Common myeloid progenitor, CD34-positive (primary cell): ENCODE results near the gene ZSCAN20.

Source experiments
- CTCF ChIA-PET: fragments of 350-600 bp; sonication (Branson Sonifier 250); formaldehyde crosslinking; loops from one replicate; lab custom pipeline; 2021; ENCODE audit warnings: antibody characterized with exemption; lab: Charles Lee
- POLR2A ChIA-PET: fragments of 350-600 bp; sonication (Branson Sonifier 250); formaldehyde crosslinking; loops from one replicate; lab custom pipeline; 2021; ENCODE audit warnings: antibody characterized with exemption; lab: Charles Lee
- DNase-seq, 3 donors: peaks; one replicate each; pipeline versions ENCODE4 v3.0.0 to v3.0.0-alpha.2; 2013
- H3K27ac ChIP-seq, 2 experiments: 1 replicate in 1 of 2; 2 replicates in 1 of 2; pipeline ENCODE4 v1.7.0; 2013; ENCODE audit warnings: inconsistent platforms in 2 of 2, low read length in 2 of 2, mild to moderate bottlenecking in 2 of 2, low read depth in 1 of 2, moderate library complexity in 1 of 2; ENCODE audit not compliant: severe bottlenecking in 2 of 2, insufficient read depth in 1 of 2, poor library complexity in 1 of 2
- H3K27me3 ChIP-seq, 5 experiments: replicated peaks in 2 of 5; 1 replicate in 3 of 5; 2 replicates in 2 of 5; pipeline versions ENCODE4 v1.6.1 to v1.7.0; 2013; ENCODE audit warnings: low read length in 4 of 5, mild to moderate bottlenecking in 2 of 5, moderate library complexity in 2 of 5, inconsistent platforms in 1 of 5; ENCODE audit not compliant: insufficient read depth in 5 of 5, control insufficient read depth in 4 of 5
- H3K36me3 ChIP-seq, 4 experiments: 1 replicate in 2 of 4; 2 replicates in 2 of 4; pipeline versions ENCODE4 v1.6.1 to v1.7.0; 2013; ENCODE audit warnings: low read length in 3 of 4, control low read depth in 1 of 4, mild to moderate bottlenecking in 1 of 4; ENCODE audit not compliant: control insufficient read depth in 4 of 4, insufficient read depth in 4 of 4
- H3K4me1 ChIP-seq, 4 experiments: 1 replicate in 3 of 4; 2 replicates in 1 of 4; pipeline versions ENCODE4 v1.6.1 to v1.7.1; 2013; ENCODE audit warnings: low read length in 3 of 4, mild to moderate bottlenecking in 3 of 4, control low read depth in 1 of 4, inconsistent platforms in 1 of 4, moderate library complexity in 1 of 4; ENCODE audit not compliant: control insufficient read depth in 4 of 4, insufficient read depth in 4 of 4; ENCODE audit errors: control extremely low read depth in 1 of 4
- H3K4me3 ChIP-seq, 7 experiments: 1 replicate in 4 of 7; 2 replicates in 3 of 7; pipeline versions ENCODE4 v1.5.1 to v1.7.0; 2013; ENCODE audit warnings: mild to moderate bottlenecking in 7 of 7, low read length in 6 of 7, moderate library complexity in 6 of 7, inconsistent platforms in 2 of 7, low read depth in 2 of 7, control low read depth in 1 of 7; ENCODE audit not compliant: insufficient read depth in 4 of 7, control insufficient read depth in 1 of 7; ENCODE audit errors: extremely low read depth in 1 of 7
- H3K9me3 ChIP-seq, 5 experiments: 1 replicate in 4 of 5; 2 replicates in 1 of 5; pipeline versions ENCODE4 v1.6.1 to v1.7.1; 2013; ENCODE audit warnings: low read length in 4 of 5, mild to moderate bottlenecking in 2 of 5, inconsistent platforms in 1 of 5, low read depth in 1 of 5, moderate library complexity in 1 of 5; ENCODE audit not compliant: control insufficient read depth in 4 of 5, insufficient read depth in 2 of 5; ENCODE audit errors: control extremely low read depth in 1 of 5
- WGBS: methylation state at CpG from one replicate; pipeline ENCODE4 v1.1.5; 2013; ENCODE audit not compliant: insufficient coverage; 5-methylcytosine and 5-hydroxymethylcytosine counted together

ZSCAN20 gene

GRCh38 chr1:33436557-33437285 lies 35.7 kb upstream of the ZSCAN20 start:
- Histone ChIP-seq H3K9me3 (no peaks in the 10 kb centered on the region), H3K27me3 (no peaks in the 10 kb centered on the region), H3K36me3 (no peaks in the 10 kb centered on the region), H3K27ac (no peak overlapping the region), H3K4me1 (peaks cover 0 to 17% (median 3%) of the 10 kb centered on the region in 4 experiments), H3K4me3 (no peak overlapping the region)
- ChIA-PET CTCF (interaction anchor here (1.4 to 1.5 kb wide), 3 partner anchors 10 to 67 kb away, joined by 3 to 4 read pairs (median 3); no protein-coding TSS in a partner anchor), POLR2A (no interaction called here)
- no peak for DNase-seq
- WGBS: 95% methylated on average over 2 of the region's 4 CpGs

GRCh38 chr1:33438364-33439160 lies 33.9 kb upstream of the ZSCAN20 start:
- ChIA-PET CTCF (interaction anchor here (0.8 to 1.5 kb wide), 6 partner anchors 8 to 96 kb away, joined by 3 to 6 read pairs (median 3); no protein-coding TSS in a partner anchor), POLR2A (interaction anchor here (0.7 kb wide), 1 partner anchor 1987 kb away, joined by 3 read pairs; no protein-coding TSS in a partner anchor)
- Histone ChIP-seq H3K4me1 (peaks cover 0 to 14% (median 2%) of the 10 kb centered on the region in 4 experiments), H3K27me3 (no peaks in the 10 kb centered on the region), H3K27ac (no peak overlapping the region), H3K36me3 (no peaks in the 10 kb centered on the region), H3K4me3 (no peak overlapping the region), H3K9me3 (no peaks in the 10 kb centered on the region)
- DNase-seq: no peak
- WGBS: 90% methylated on average over 5 of the region's 6 CpGs

DNA sequence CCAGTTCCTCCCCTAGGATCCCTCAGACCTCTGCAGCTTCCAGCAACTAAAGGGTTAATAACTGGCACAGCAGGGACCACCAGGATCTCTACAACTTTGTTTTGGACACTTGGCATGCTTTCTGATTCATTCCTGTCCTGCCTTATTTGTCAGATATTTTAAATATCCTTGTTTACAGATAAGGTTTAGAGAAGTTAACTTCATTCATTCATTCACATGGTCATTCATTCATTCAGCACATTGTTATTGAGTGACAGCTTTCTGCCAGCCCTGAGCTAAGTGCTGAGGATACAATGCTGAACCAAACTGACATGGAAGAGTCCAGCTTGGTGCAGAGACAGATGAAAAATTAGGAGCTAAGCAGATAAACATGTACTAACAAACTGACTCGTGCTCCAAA lies 32.8 kb upstream of the ZSCAN20 start:
- Histone ChIP-seq H3K36me3 (no peaks in the 10 kb centered on the region), H3K4me1 (peaks cover 0 to 3% (median 0%) of the 10 kb centered on the region in 4 experiments), H3K27me3 (no peaks in the 10 kb centered on the region), H3K4me3 (no peak overlapping the region), H3K9me3 (no peaks in the 10 kb centered on the region), H3K27ac (no peak overlapping the region)
- ChIA-PET CTCF (interaction anchor here (0.8 to 1.4 kb wide), 6 partner anchors 11 to 97 kb away, joined by 3 to 6 read pairs (median 3); no protein-coding TSS in a partner anchor), POLR2A (no interaction called here)
- WGBS: 83% methylated on average over 1 of the region's 1 CpG
- DNase-seq: no peak

DNA sequence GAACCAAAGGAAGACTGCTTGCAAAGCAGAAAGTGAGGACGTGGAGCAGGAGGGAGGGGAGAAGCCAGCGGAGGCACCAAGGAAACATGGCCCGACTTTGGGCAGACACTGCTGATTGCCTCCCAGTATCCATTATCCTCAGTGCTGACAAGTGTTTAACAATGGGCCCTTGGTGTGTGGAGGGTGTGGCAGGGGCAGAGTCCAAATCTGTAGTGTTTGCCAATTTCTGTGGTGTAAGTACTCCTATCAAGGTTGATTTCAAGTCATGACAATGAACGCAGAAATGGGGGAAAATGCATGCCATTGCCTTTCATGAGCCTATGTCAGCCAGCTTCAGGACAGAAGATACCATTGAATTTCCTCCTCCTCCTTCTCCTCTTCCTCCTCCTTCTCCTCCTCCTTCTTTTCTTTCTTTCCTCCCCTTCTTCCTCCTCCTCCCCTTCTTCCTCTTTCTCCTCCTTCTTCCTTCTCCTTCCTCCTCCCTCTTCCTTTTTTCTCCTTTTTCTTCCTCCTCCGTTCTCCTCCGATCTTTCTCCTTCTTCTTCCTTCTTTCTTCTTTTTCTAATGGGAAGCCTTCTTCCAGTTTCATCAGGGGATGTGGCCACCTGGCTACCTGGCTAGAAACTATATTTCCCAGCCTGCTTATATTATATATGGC lies 31.2 kb upstream of the ZSCAN20 start:
- H3K36me3 ChIP-seq: no peaks in the 10 kb centered on the region
- no peaks in the 10 kb centered on the region for H3K9me3 ChIP-seq
- no peak for DNase-seq
- H3K4me3 ChIP-seq: no peak overlapping the region
- POLR2A ChIA-PET: no interaction called here
- CTCF ChIA-PET: interaction anchor here (0.9 to 1.2 kb wide), 3 partner anchors 9 to 19 kb away, joined by 3 to 4 read pairs (median 3); no protein-coding TSS in a partner anchor
- no peaks in the 10 kb centered on the region for H3K27me3 ChIP-seq
- H3K4me1 ChIP-seq: no peaks in the 10 kb centered on the region
- WGBS: 100% methylated on average over 4 of the region's 6 CpGs
- H3K27ac ChIP-seq: no peak overlapping the region

GRCh38 chr1:33442141-33442540 lies 30.3 kb upstream of the ZSCAN20 start:
- no peaks in the 10 kb centered on the region for H3K36me3 ChIP-seq
- 67% methylated on average over 1 of the region's 1 CpG for WGBS
- peak in 1 of 3 donors; percentile 31 for DNase-seq
- no peaks in the 10 kb centered on the region for H3K4me1 ChIP-seq
- CTCF ChIA-PET: interaction anchor here (0.9 to 1.2 kb wide), 2 partner anchors 14 to 18 kb away, joined by 3 to 4 read pairs; no protein-coding TSS in a partner anchor
- no peak overlapping the region for H3K4me3 ChIP-seq
- H3K9me3 ChIP-seq: no peaks in the 10 kb centered on the region
- POLR2A ChIA-PET: no interaction called here
- no peak overlapping the region for H3K27ac ChIP-seq
- no peaks in the 10 kb centered on the region for H3K27me3 ChIP-seq

- DNase-seq: no peak
- Histone ChIP-seq H3K9me3 (no peaks in the 10 kb centered on the region), H3K27me3 (no peaks in the 10 kb centered on the region), H3K4me3 (no peak overlapping the region), H3K4me1 (no peaks in the 10 kb centered on the region), H3K27ac (no peak overlapping the region), H3K36me3 (no peaks in the 10 kb centered on the region)
- CTCF ChIA-PET: interaction anchor here (1.0 to 1.1 kb wide), 2 partner anchors 28 to 147 kb away, joined by 3 read pairs; no protein-coding TSS in a partner anchor
- POLR2A ChIA-PET: no interaction called here
- WGBS: 50% methylated on average over 2 of the region's 4 CpGs
Observed at GRCh38 chr1:33443080-33443704, 29.3 kb upstream of the ZSCAN20 start.
